KMS-11 (cell line): Measurements from ENCODE around the gene VPS52.
A peak's percentile ranks its signal among the peaks of the same experiment; 100 is the strongest.

ENCODE experiments used
- H2AFZ ChIP-seq: fragments of 200-600 bp; sonication (generic); 2 replicates; pipeline ENCODE4 v1.6.1; 2016; ENCODE audit warnings: antibody characterized with exemption, mixed run types, low read depth
- H3K27ac ChIP-seq: fragments of 200-600 bp; sonication (generic); 2 replicates; pipeline ENCODE4 v1.6.1; 2016; ENCODE audit warnings: mild to moderate bottlenecking, mixed run types
- H3K27me3 ChIP-seq: fragments of 200-600 bp; sonication (generic); 2 replicates; pipeline ENCODE4 v1.6.1; 2017; ENCODE audit warnings: mild to moderate bottlenecking, low read depth, mixed run types, moderate library complexity; ENCODE audit not compliant: insufficient read depth
- H3K36me3 ChIP-seq: fragments of 200-600 bp; sonication (generic); 2 replicates; pipeline ENCODE4 v1.6.1; 2017; ENCODE audit warnings: mild to moderate bottlenecking, mixed run types; ENCODE audit not compliant: insufficient read depth
- H3K4me1 ChIP-seq: fragments of 200-600 bp; sonication (generic); 2 replicates; pipeline ENCODE4 v1.6.1; 2016; ENCODE audit warnings: mild to moderate bottlenecking, low read depth, mixed run types; ENCODE audit not compliant: poor library complexity, severe bottlenecking
- H3K4me2 ChIP-seq: fragments of 200-600 bp; sonication (generic); 2 replicates; pipeline ENCODE4 v1.7.0; 2016; ENCODE audit warnings: mild to moderate bottlenecking, mixed run types
- H3K4me3 ChIP-seq: fragments of 200-600 bp; sonication (generic); IDR thresholded peaks from 2 replicates; pipeline ENCODE4 v1.6.1; 2017; ENCODE audit warnings: low read depth, low read length, mixed read lengths; ENCODE audit not compliant: insufficient read depth
- H3K79me2 ChIP-seq: fragments of 200-600 bp; sonication (generic); 2 replicates; pipeline ENCODE4 v1.6.1; 2016; ENCODE audit warnings: low read depth, mixed run types; ENCODE audit not compliant: insufficient read depth
- H3K9ac ChIP-seq: fragments of 200-600 bp; sonication (generic); 2 replicates; pipeline ENCODE4 v1.6.1; 2016; ENCODE audit warnings: mild to moderate bottlenecking, mixed run types
- H4K20me1 ChIP-seq: fragments of 200-600 bp; sonication (generic); 2 replicates; pipeline ENCODE4 v1.6.1; 2016; ENCODE audit warnings: mild to moderate bottlenecking, mixed run types; ENCODE audit not compliant: insufficient read depth
- TF ChIP-seq, protein P1 (sequence below): fragments of 200-600 bp; sonication (generic); conservative IDR thresholded peaks from 2 replicates; pipeline ENCODE4 v1.6.1; 2017; ENCODE audit warnings: low read depth, mild to moderate bottlenecking, antibody characterized with exemption, low read length, moderate library complexity, mixed read lengths

The VPS52 gene

DNA sequence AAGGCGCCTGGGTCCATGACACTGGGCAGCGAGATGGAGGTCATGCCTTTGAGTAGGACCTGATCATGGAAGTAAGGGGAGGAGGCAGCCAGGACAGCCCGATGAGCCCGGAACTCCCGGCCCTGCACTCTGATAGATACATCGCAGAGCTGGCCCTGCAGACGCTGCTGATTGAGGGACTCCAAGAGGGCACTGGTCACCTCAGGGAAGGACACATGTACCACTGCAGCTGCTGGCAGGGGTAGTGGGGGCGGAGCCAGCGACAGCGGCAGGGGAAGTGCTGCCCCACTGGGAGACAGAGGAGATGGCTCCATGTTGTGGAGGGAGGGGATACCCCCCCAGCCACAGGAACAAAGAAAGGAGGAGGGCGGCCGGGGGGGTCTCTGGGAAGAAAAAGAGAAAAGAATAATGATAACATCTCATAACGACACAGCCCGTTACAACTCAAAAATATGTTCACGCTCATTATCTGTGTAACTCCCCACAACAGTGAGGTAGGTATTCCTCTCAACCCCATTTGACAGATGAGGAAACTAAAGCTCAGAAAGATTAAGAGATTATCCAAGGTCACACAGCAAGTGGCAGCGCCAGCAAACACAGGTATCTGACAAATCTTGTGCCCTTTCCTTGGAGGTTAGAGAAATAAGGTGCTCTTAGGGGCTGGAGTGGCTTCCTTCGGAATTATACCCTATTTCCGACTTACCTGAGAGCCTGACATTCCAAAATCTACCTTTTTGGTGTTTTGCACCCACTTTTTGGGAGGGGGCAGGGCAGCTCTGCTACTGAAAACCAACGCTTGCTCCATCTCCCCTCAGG is 45.1 kb upstream of the VPS52 start:
- Histone ChIP-seq H3K79me2 (peaks cover 25% of the 10 kb centered on the region; the same call in 1 of the 2 replicates), H4K20me1 (no peaks in the 10 kb centered on the region), H3K27ac (no peak overlapping the region), H3K9ac (no peak overlapping the region), H3K4me2 (peak overlapping the region; percentile 45; the same call in 1 of the 2 replicates), H2AFZ (no peak overlapping the region), H3K27me3 (no peaks in the 10 kb centered on the region), H3K4me3 (no peak overlapping the region), H3K4me1 (peaks cover 39% of the 10 kb centered on the region), H3K36me3 (no peaks in the 10 kb centered on the region; the same call in 1 of the 2 replicates)
- TF ChIP-seq, protein P1, sequence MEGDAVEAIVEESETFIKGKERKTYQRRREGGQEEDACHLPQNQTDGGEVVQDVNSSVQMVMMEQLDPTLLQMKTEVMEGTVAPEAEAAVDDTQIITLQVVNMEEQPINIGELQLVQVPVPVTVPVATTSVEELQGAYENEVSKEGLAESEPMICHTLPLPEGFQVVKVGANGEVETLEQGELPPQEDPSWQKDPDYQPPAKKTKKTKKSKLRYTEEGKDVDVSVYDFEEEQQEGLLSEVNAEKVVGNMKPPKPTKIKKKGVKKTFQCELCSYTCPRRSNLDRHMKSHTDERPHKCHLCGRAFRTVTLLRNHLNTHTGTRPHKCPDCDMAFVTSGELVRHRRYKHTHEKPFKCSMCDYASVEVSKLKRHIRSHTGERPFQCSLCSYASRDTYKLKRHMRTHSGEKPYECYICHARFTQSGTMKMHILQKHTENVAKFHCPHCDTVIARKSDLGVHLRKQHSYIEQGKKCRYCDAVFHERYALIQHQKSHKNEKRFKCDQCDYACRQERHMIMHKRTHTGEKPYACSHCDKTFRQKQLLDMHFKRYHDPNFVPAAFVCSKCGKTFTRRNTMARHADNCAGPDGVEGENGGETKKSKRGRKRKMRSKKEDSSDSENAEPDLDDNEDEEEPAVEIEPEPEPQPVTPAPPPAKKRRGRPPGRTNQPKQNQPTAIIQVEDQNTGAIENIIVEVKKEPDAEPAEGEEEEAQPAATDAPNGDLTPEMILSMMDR: no peak

DNA sequence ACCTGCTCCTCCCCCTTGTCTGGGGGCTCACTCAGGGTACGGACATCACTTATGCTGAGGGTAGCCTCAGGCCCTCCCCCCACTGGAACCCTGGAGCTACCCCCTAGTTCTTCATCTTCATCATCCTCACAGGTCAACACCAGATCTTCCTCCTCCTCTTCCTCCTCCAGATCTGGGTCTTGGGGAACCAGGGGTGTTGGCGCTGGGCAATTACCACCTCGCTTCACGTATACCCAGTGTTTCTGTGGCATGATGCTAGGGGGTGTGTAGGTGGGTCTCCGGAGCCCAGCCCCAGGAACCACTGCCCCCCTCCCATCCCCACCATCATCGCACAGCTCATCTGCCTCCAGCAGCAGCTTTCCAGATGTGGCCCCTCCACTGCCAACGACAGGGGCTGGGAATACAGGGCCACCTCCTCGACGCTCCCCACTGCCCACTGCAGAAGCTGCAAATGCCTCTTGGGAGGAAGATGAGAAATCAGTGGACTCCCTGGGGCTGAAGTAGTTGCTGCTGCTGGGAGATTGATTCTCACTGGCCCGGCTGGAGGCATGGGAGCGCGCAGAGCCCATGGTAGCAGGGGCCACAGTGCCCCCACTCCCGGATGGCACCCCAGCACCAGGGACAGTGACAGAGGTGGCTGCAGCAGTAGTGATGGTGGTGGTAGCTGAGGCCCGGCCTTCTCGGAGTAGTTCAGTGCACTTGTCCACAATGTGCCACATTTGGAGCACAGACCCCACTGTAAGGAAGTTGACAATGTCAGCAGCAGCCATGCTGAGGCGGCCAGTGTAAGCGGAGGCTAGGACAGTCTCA is 44.3 kb upstream of the VPS52 start:
- H3K4me2 ChIP-seq: no peak overlapping the region
- H3K27ac ChIP-seq: no peak overlapping the region
- H3K79me2 ChIP-seq: peaks cover 23% of the 10 kb centered on the region

DNA sequence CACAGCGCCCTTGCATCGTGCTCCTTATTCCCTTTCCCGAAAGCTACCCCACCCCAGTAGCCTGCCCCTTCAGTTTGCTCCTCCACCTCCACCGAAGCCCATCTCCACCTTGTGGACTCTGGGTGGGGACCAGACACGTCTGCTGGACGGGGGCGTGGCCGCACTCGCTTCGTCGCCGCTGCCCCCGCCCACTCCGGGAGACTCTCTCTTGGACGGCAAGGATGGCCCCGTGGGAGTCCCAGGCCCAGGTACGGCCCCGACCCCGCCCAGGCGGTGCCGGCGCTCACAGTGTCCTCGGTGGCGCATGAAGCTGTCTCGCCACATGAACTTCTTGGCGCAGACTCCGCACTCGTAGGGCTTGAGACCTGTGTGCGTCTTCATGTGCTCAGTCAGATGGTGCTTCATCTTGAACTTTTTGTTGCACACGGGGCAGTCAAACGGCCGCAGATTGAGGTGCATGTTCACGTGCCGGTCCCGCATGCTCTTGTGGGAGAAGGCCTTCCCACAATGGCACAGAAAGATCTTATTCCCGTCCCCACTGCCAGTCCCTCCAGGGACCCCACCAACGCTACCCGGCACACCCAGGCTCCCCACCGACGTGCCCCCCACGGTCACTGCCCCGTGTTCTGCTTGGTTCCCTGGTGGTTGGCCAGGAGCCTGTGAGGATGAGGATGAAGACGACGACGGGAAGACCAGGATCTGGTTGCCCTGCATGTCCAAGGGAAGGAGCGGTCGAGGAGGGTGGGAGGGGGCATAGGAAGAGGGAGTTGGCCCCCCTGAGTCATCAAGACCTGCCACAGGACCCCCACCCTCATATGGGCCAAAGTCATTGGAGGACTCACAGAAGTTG is 43.5 kb upstream of the VPS52 start:
- peak overlapping the region; percentile 72; the same call in 1 of the 2 replicates for H3K9ac ChIP-seq
- H3K27ac ChIP-seq: peak overlapping the region; percentile 84
- H3K4me3 ChIP-seq: no peak overlapping the region
- H2AFZ ChIP-seq: no peak overlapping the region
- no peaks in the 10 kb centered on the region for H4K20me1 ChIP-seq
- H3K79me2 ChIP-seq: peaks cover 26% of the 10 kb centered on the region
- H3K27me3 ChIP-seq: no peaks in the 10 kb centered on the region
- TF ChIP-seq, protein P1: no peak
- H3K36me3 ChIP-seq: no peaks in the 10 kb centered on the region; the same call in 1 of the 2 replicates
- peak overlapping the region; percentile 88 for H3K4me2 ChIP-seq
- H3K4me1 ChIP-seq: peaks cover 46% of the 10 kb centered on the region

More for the DNA sequence above, 44.3 kb upstream of the VPS52 start:
- no peak overlapping the region for H2AFZ ChIP-seq
- H3K4me3 ChIP-seq: no peak overlapping the region
- H3K36me3 ChIP-seq: no peaks in the 10 kb centered on the region; the same call in 1 of the 2 replicates
- TF ChIP-seq, protein P1: no peak
- no peak overlapping the region for H3K9ac ChIP-seq
- no peaks in the 10 kb centered on the region for H4K20me1 ChIP-seq
- peaks cover 40% of the 10 kb centered on the region for H3K4me1 ChIP-seq
- H3K27me3 ChIP-seq: no peaks in the 10 kb centered on the region

DNA sequence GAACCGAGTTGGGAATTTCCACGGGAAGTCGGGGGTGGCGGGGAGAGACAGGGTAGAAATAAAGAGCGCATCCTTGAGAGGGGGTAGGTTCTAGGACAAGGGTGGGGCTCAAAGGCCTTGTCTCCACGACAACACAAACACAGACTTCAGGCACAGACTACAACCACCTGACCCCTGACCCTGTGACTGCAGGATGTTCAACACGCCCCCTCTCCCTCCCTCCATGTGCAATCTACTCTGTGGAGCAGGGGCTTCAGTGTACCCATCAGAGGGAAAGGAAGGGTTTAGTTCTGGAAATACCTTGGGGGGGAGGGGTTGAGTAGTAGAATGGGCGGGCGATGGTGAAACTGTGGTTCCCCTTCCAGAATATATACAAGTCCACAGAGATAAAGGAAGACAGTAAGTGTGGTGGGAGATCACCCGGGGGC is 42.9 kb upstream of the VPS52 start:
- peaks cover 24% of the 10 kb centered on the region for H3K79me2 ChIP-seq
- H2AFZ ChIP-seq: peak overlapping the region; percentile 42; the same call in 1 of the 2 replicates
- H3K4me3 ChIP-seq: no peak overlapping the region
- no peaks in the 10 kb centered on the region for H4K20me1 ChIP-seq
- H3K27me3 ChIP-seq: no peaks in the 10 kb centered on the region
- H3K36me3 ChIP-seq: no peaks in the 10 kb centered on the region
- TF ChIP-seq, protein P1: no peak
- peak overlapping the region; percentile 88 for H3K4me2 ChIP-seq
- H3K27ac ChIP-seq: peak overlapping the region; percentile 84
- H3K4me1 ChIP-seq: peaks cover 46% of the 10 kb centered on the region
- peak overlapping the region; percentile 72; the same call in 1 of the 2 replicates for H3K9ac ChIP-seq
